GM19467 (cell line): Measurements from ENCODE around the gene MAB21L1.
A peak's percentile ranks its signal among the peaks of the same experiment; 100 is the strongest.

ENCODE experiments used
- ATAC-seq: cut with Tn5 transposase; IDR thresholded peaks from one replicate; pipeline ENCODE4 v1.9.1; 2021; ENCODE audit warnings: mild to moderate bottlenecking, moderate library complexity; ENCODE audit not compliant: unreplicated experiment

MAB21L1 gene

DNA sequence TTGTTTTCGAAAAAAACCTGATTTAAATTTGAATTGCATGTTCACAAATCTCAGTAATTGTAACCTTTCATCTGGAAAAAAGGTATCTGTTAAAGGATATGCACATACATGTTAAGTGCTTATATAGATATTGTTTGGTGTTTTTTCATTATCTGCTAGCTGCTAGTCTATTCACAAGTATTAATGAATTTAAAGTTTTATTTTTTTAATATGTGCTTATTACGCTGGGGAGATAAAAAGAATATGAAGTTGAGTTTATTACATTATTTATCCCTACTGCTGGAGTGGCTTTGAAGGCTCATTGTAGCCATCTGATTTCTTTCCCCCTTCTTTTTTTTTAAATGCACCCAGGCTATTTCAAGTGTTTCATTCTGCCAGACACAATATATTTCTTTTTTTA lies 3.9 kb upstream of the MAB21L1 start:
- no peak for ATAC-seq

DNA sequence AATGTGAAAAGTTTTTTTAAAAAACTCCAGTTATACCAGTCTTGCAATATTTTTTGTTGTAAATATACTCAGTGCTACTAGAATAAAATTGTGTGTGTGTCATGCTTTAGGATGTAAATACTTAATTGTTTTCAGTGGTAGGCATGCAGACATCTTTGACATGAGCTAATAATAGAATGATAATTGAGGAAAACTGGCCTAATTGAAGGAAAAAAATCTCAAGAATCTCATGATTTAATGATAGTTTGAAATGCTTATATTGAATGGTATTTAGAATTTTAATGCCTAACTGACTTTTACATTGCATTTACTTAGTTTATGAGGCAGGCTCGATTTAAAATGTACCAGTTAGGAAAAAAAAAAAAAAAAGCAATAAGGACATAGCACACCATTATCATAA lies 3.2 kb upstream of the MAB21L1 start:
- no peak for ATAC-seq

DNA sequence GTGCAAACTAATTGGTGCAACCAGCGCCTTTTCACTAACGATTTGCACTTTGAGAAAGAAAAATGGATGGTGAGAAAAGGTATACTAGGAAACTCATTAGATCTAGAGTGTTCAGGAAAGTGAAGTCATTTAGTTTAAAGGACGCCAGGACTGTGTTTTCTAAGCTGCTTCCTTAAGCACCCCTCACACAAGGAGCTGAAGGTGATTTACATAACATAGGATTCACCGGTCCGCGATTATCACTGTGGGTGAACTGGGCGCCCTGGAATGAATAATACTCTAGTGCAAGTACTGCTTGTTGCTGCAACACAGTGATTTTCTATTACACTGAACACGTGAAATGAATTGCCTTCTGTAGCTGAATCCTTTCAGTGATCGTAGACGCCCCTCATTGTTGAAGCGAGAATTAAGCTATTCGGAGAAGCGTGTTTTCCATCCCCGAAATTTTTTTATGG lies 2.6 kb upstream of the MAB21L1 start:
- no peak for ATAC-seq

DNA sequence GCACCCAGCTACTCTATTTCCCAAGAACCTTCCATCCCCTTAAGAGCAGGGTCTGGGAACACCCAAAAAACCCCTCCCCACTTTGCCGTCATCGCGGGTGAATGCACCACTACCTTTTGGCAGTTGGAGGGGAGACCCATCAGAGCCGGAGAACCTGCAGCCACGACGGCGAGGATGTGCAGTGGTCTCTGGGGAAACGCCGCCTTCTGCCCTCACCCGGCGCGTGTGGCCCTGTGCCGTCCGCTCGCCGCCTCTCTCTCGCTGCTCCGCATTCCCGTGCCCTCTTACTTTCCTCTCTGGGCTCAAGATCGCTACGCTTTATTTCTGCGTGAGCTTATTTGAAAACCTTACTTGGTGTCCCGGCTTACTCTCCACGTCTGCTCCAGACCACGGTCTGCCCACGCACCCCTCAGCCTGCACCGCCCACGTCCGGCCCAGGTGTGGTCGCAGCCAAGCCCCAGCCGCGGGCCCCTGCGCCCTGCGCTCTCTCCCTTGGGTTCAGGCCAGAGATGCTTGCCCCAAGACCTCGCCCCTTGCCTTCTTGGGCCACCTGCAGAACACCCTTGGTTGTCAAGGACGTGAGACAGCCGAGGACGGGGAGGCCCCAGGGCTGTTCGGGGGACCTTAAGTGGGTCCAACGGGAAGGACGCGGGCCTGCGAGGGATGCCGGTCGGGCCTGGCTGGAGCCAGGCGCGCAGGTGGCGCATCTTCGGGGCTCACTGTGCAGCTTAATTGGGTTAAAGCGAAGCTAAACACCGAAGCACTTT lies 2.0 kb upstream of the MAB21L1 start:
- no peak for ATAC-seq

DNA sequence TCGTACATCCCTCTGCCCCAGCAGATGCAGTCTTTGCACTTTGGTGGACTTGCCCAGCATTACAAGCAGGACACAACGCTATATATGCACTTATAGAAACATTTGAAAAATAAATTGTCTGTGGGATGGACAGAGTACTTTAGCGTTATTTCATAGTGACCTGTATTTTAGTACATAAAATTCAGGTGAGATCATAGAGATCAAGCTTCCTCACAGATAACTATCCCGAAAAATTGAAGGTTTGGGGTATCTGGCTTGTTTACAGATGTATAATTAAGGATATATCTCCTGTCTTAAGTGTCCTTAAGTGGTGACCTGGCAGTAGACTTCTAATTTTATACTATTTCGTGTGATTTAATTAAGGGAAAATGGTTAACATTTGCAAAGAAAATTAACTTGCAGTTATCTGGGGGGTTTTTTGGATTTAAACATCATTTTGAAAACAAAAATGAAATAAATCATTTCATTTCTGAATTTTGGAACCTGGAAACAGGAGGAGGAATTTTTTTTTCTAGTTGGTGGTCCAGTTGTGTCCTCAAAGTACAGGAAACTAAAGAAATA lies 977 bp upstream of the MAB21L1 start:
- ATAC-seq, result no peak

DNA sequence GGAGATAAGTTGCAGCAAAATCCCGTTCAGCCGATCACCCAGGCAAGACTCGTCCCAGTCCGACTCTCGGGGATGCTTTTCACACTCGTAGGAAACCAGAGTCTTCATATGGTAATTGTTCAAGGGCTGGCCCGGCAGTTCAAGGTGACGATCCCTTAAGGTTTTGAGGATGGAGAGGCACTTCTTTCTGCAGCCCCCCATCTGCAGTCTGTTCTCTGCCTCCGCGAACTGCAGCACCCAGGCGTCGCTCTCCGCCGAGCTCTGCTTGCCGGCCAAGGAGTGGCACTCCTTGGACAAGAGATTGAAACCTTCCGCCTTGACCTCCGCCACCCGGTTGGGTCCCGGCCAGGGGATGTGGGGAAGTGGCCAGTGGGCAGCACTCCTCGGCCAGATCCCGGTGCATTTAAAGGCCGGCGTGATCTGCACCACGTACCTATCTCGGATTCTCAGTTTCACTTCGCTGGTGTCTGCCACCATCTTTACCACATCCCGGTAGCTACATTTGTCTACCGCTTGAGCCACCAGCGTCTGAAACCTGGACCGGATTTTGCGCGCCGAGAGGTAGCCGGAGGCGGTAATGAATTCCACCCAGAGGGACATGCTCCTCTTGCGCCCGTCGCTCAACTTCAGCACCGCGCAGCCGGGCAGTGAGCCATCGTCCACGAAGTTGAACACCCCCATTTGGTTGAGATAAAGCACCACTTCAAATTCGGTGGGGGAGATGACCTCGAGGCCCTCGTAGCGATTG lies 1.1 kb downstream of the MAB21L1 start:
- ATAC-seq, result peak; percentile 44

DNA sequence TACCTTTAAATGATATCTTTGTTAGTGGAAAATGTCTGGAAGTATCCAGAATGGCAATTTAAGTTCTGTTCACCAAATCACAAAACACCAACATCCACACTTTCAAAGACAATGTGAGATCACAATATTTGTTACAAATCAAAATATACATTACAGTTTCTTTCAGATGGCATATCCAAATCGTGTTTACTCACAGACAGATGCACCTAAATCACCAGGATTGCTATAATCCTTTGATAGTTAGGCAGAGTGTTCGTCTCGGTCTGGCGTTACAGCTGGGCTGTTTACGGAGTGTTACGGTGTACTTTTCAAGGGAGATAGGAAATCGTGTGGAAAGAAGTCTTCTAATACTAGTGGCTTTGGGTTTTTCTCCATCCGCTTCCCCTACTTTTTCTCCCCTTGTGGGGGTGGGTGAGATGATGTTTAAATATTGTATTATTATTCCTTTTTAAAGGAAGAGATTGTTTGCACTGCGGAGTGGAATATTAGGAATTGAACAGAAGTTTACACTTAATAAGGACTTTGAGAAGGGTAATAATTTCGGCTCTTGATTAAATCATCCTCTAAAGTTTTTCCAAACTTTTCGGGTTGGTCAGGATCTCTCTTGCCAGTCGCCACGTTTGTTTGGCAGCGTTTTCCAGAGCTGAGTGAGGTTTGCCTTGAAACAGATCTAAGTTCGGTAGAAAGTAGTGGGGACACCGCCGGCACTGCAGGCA lies 1.8 kb downstream of the MAB21L1 start:
- no peak for ATAC-seq

DNA sequence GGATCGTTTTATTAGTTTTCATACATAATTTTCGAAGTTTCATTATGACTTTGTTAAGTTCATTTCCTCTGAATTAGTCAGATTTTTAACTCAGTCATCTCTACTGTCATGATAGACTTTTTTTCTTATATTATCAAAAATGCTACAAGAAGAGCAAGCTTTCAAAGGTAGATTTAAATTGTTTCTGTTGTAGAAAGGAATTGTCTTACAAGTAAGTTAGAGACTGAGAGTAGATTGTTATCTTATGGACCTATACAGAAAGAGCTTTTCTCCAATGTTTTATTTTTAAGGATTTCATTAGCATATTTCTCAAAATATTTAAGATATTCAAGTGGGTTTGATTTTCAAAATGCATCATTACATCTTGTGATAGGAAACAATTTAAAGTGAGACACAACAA lies 2.7 kb downstream of the MAB21L1 start:
- no peak for ATAC-seq

DNA sequence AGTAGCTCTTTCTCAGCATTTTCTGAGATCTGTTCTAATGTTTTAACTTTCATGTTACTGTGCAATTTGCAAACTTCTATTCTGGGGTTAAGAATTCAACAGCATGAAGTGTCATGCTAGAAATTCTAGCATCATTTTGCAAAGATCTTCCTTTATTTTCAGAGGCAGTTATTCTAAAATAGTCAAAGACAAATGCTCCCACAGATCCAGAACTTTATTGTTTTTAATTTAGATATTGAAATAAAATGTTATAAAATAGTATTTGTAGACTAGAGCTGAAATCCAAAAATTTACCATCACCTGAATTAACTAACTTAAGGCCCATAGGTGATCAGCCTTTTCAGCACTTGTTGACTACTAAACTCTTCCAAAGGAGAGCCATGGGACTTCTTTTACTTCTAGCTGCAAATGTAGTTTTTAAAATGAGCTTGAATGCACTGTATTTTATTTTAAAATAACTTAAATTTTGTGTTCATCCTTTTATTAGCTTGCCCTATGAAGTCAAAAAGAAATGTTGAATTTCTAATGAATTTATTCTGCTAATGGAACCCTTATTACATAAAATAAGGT lies 3.2 kb downstream of the MAB21L1 start:
- no peak for ATAC-seq

DNA sequence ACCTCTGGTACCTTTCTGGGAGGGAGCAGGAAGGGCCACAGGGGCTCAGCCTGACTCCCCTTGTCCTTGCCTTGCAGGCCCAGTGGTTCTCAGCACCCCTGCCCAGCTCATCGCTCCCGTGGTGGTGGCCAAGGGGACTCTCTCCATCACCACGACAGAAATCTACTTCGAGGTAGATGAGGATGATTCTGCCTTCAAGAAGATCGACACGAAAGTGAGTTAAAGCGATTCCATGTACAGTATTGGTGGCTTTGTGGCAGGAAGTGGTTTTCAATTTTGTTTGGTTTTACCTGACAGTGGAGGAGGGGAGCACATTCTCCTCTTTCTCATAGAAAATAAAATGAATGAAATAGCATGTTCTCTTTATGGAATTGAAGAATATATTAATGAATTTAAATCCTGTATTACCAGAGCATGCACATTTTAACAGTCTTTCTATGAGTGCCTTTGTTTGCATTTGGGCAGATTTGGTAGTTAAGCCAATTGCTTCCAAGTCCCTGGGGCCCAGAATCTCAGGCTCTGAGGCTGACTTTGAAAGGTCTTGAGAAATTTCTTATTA lies 4.1 kb downstream of the MAB21L1 start:
- no peak for ATAC-seq

DNA sequence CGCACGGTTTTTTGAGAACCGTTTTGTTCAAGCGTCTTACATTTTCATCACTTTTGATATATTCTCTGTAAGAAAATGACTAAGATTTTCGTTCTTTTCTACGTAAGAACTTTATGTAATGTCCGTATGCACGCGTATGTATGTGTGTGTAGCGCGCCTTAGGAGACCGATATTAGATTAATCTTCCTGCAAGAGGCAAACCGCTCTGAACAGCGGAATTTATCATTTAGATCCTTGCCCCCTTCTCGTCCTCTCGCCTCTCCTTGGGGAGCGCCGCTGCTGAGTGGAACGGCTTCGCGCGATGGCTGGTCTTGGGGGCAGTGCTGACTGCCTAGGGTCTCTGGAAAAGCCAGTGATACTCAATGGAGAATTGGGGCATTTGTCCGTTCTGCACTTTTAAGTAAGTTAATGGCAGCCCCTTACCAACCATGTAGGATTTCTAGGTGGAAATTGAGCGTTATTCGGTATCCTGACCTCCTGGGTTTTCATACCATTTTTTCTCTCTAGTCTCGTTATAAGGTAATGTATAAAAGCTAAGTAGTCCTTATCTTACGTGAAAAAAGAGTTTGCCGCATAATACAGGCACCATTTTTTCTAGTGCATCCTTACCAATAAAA lies 4.7 kb downstream of the MAB21L1 start:
- ATAC-seq, result no peak

DNA sequence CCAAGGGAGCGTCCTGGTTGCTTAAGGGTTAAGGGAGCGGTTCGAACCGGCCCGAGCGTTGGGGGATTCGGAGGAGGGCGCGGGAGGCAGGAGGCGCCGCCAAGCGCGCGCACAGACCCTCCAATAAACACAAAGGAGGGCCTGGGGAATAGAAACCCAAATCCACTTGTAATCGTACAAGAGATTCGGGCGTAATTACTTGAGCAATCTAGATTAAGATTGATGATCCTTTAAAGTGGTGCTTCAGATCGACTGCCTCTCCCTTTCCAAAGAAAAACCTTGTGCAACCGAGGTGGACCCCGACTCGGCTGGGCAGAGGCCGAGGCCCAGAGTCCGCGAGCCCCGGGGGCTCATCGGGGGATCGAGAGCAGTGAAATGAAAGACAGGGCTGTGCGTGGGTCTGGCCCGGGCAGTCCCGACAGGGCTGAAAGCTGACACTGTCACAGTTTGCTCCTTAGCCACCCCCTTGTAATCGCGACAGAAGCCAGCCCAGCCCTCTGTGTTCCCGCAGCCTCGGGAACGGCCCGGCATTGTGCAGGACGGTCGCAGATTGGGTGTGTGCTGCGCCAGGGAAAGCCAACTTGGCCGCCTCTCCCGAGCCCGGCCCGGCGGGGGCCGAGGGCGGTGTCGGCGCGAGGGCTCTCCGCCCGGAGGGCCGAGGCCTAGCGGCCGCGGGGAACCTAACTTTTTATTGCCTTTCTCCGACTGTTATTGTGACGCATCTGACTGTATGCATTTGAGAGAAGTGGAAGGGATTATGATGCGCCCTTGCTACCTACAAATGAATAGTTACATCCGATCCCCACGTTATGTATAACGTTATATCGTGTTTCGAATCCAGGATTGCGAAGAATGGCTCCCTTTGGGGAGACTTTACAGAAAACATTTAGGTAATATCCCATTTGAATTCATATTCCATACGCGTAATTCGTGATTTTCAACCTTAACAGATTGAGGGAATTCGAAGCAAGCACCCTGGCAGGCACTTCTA lies 5.5 kb downstream of the MAB21L1 start:
- ATAC-seq, result no peak

DNA sequence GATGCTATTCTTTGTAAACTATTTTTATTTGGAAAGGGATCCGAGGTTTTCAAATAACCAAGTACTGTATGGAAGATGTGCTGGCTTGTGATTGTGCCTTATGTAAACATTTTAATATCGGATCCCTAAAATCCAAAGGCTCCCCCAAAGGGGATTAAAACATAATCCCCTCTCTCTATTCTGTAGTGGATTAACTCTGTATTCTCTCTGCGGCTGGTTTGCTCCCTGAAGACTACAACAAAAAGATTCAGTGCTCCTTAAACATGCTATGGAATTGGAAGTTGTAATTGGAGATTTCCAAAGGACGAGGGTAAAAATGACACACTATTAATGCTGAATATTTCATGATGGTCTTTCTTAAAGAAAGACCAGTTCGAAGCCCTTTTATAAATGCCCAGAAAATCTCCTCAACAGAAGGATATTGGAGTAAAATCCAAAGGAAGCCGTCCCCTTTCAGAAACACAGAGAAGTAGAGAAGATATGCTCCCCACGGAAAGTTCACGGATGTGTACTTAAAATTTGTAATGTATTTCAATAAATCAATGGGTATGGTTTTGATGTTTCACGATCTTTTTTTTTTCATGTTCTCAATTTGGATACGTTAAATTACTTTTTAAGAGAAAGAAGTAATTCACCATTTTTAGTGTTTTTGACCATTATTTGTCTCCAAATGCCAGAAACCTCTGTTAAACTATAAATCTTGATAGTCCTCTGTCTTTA lies 6.5 kb downstream of the MAB21L1 start:
- no peak for ATAC-seq

DNA sequence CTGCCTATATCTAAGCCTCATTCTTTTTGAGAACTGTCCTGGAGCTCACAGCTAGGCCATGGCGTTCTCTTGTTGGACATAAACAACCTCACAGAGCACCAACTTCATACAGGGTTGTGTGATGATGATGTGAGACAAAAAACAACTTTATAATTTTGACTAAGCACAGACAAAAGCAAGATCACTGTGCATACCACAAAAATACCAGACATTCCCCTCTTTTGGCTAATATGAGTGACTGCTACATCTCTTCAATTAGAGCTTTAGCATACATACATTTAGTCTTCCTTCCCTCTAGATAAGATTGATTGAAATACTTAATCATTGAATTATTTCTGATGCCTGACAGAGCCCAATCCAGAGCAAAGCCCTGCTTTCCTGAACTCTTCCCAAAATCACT lies 8.3 kb downstream of the MAB21L1 start:
- no peak for ATAC-seq

DNA sequence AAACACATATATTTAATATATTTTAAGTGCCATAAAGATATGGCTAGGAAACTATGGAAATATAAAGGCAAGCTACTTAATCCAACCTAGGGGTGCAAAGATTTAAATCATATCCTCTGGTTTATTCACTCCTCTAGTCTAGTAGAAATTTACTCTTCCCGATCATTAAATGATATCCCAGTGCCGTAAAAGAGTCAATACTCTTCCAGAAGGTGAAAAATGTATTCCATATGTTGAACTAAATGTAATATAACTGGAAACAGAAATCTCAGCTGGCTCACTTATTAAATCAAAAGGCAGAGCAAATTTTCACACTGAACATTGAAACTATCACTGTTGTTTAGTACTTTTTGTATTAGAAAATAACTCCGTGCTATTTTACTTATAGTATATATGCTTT lies 11.1 kb downstream of the MAB21L1 start:
- ATAC-seq, result no peak

DNA sequence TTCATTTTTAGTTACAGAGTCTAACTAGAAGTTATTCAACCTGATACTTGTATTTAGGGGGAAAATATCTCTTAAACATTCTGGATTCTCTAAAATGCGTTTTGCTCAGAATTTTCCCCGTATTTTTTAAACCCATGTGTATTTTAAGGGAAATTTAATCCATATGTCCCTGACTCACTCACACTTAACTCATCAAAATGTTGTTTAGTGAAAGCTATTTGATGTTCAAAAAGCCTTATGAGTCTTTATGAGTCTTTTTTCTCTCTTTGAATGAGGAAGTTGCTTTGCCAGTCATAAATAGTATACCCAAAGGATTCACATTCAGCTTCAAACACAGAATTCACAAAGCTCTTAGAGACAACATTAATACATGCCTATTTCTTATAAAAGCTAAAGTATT lies 16.4 kb downstream of the MAB21L1 start:
- no peak for ATAC-seq

DNA sequence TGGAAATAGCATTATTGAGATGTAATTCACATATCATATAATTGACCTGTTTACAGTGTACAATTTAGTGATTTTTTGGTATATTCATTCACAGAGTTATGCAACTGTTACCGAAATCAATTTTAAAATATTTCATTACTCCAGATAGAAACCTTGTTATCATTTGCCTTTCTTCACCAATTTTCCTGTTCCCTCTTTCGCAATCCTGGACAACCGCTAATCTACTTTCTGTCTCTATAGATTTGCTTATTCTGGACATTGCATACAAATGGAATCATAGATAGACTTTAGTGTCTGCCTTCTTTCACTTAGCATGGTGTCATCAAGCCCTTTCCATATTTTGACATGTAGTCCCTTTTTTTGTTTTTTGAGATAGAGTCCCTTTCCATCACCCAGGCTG lies 19.2 kb downstream of the MAB21L1 start:
- ATAC-seq, result no peak

DNA sequence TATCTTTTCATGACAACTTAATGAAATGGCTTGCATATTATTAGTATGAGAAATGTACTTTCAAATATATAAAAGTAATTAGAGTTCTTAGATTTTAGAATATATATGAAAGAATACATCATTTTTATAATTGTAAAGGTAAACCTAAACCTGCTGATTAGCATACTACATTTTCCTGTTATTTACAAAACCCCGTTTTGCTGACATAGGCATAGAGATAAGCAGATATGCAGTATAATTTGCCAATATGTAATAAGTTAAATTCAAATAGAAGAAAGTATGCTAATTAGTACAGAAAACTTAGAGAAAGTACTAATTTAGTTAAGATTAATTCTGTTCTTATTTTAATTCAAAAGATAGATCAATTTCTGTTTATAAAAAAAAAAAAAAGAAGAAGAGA lies 21.5 kb downstream of the MAB21L1 start:
- ATAC-seq, result no peak

DNA sequence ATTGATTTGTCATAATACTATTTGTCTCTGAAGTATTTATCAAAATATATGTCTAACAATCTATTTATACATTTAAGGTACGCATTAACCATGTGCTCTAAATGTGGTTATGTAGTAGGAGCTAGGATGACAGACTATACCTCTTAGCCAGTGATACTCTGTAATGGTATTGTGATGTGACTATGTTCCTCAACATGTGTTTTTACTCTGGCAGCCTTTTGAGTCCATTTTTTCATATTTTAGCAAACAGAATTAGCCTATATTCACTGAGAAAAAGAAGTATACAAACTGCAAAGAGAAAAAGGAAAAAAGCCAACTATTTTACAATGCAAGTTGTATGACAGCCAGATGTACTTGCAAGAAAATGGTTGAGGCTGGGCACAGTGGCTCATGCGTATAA lies 26.7 kb downstream of the MAB21L1 start:
- no peak for ATAC-seq
